ENCODE measurements around the gene CCSER1.

Gene CCSER1

GRCh38 chr4:90982813-90983212 is 855.6 kb downstream of the CCSER1 start:
- no peak for DNase-seq

GRCh38 chr4:90990284-90990683 is 863.1 kb downstream of the CCSER1 start:
- no peak for DNase-seq

- no peak for DNase-seq
Measured at GRCh38 chr4:90992213-90992612, 865.0 kb downstream of the CCSER1 start.

- no peak for DNase-seq
Measured at GRCh38 chr4:90994851-90995574, 867.8 kb downstream of the CCSER1 start.

- no peak for DNase-seq
Measured at GRCh38 chr4:90995996-90996395, 868.8 kb downstream of the CCSER1 start.

GRCh38 chr4:90996813-90997212 is 869.6 kb downstream of the CCSER1 start:
- DNase-seq: no peak

GRCh38 chr4:91015861-91016260 is 888.7 kb downstream of the CCSER1 start:
- no peak for DNase-seq

- DNase-seq: no peak
Measured at GRCh38 chr4:91019513-91019912, 892.3 kb downstream of the CCSER1 start.

GRCh38 chr4:91025241-91026148 is 898.3 kb downstream of the CCSER1 start:
- no peak for DNase-seq

- DNase-seq: no peak
Measured at GRCh38 chr4:91028228-91028627, 901.0 kb downstream of the CCSER1 start.

GRCh38 chr4:91031761-91032160 is 904.6 kb downstream of the CCSER1 start:
- DNase-seq: no peak

- DNase-seq: no peak
Measured at GRCh38 chr4:91032725-91033445, 905.7 kb downstream of the CCSER1 start.

- no peak for DNase-seq
Measured at GRCh38 chr4:91035276-91035675, 908.1 kb downstream of the CCSER1 start.

- no peak for DNase-seq
Measured at GRCh38 chr4:91037951-91038350, 910.8 kb downstream of the CCSER1 start.

GRCh38 chr4:91057871-91058270 is 930.7 kb downstream of the CCSER1 start:
- no peak for DNase-seq

- DNase-seq: no peak
Measured at GRCh38 chr4:91058345-91058744, 931.2 kb downstream of the CCSER1 start.

- peak; percentile 44 for DNase-seq
Measured at GRCh38 chr4:91064157-91064853, 937.1 kb downstream of the CCSER1 start.

GRCh38 chr4:91065117-91065516 is 937.9 kb downstream of the CCSER1 start:
- no peak for DNase-seq

GRCh38 chr4:91070736-91071135 is 943.5 kb downstream of the CCSER1 start:
- DNase-seq: no peak

- no peak for DNase-seq
Measured at GRCh38 chr4:91076147-91076546, 949.0 kb downstream of the CCSER1 start.

- DNase-seq: no peak
Measured at GRCh38 chr4:91085961-91086360, 958.8 kb downstream of the CCSER1 start.

GRCh38 chr4:91087743-91088142 is 960.5 kb downstream of the CCSER1 start:
- no peak for DNase-seq

GRCh38 chr4:91089178-91089577 is 962.0 kb downstream of the CCSER1 start:
- no peak for DNase-seq
